ENCODE results near the gene ME3. TPM values are rescaled to one million over a fixed set of nuclear protein-coding genes. Genes with fewer than 3 reads are reported as not detected.

ME3 gene
- total RNA-seq, 6 experiments from 2014 or later: 1.9 to 8.5 (median 4.6) TPM

DNA sequence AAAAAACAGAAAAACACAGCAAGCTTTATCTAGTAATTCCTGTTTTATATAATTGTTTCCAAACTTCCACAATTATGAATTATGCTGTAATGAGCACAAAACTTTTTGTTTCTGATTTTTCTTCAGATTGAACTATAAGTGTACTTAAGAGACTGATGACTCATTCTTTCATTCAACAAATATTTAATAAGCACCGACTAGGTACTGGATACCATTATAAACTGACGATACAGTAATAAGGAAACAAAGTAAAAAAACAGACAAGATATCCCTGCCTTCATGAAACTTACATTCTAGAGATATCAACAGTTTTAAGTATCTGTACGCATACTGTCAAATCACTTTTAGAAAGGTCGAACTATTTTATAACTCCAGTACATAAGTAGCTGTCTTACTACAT is 78.6 kb downstream of the ME3 start:
- Histone ChIP-seq H3K4me1 (no peaks in the 10 kb centered on the region), H3K36me3 (no peaks in the 10 kb centered on the region), H3K27ac (no peak overlapping the region), H3K4me3 (no peak overlapping the region), H3K27me3 (no peaks in the 10 kb centered on the region), H3K9me3 (no peaks in the 10 kb centered on the region)
- no peak for DNase-seq
- WGBS (ENCODE audit: insufficient coverage, low coverage, low lambda C conversion rate, missing lambda C conversion rate): 58% methylated on average over 2 of the region's 4 CpGs
- TF ChIP-seq, protein P1, sequence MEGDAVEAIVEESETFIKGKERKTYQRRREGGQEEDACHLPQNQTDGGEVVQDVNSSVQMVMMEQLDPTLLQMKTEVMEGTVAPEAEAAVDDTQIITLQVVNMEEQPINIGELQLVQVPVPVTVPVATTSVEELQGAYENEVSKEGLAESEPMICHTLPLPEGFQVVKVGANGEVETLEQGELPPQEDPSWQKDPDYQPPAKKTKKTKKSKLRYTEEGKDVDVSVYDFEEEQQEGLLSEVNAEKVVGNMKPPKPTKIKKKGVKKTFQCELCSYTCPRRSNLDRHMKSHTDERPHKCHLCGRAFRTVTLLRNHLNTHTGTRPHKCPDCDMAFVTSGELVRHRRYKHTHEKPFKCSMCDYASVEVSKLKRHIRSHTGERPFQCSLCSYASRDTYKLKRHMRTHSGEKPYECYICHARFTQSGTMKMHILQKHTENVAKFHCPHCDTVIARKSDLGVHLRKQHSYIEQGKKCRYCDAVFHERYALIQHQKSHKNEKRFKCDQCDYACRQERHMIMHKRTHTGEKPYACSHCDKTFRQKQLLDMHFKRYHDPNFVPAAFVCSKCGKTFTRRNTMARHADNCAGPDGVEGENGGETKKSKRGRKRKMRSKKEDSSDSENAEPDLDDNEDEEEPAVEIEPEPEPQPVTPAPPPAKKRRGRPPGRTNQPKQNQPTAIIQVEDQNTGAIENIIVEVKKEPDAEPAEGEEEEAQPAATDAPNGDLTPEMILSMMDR (IDR thresholded peaks at IDR 0.05): no peak
- TF ChIP-seq POLR2A (IDR thresholded peaks at IDR 0.05): no peak
- ATAC-seq: no peak
- intact Hi-C loops (cut with DNase I): no loop called here

DNA sequence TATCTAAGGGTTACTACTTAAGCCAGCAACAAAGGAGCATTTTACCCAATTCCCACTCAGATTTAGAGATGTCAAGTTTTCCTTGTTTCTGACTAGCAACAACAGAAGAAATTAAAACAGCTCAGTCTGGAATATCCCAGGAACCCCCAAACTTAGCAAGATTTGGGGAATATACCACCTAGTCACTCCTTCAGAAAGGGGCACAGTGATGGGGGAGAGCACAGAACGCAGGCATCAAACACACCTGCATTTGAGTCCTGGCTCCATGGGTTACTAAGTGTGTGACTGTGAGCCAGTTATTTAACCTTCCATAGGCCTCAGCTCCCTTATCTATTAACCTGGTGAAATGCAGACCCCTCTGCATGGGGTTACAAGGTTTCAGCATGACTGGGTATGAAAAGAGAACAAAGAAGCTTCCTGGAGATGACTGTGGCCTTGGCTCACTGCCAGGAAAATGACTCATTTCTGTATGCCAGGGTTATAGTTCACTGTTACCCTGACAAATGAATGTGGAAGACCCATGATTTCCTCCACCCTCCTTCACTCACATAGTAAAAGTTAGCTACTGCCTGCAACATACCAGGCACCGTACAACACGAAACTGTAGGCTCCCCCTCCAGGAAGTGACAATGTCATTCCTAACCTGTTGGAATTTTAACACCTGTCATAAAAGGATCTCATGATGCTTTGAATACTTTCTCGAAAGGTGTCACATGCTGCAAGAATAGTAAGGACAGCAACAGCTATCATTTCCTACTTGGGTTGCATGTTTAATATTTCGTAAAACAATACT is 79.6 kb downstream of the ME3 start:
- H3K27me3 ChIP-seq: no peaks in the 10 kb centered on the region
- H3K9me3 ChIP-seq: no peaks in the 10 kb centered on the region
- TF ChIP-seq, protein P1 (IDR thresholded peaks at IDR 0.05): no peak
- TF ChIP-seq POLR2A (IDR thresholded peaks at IDR 0.05): peak; percentile 21
- H3K27ac ChIP-seq: no peak overlapping the region
- intact Hi-C loops (cut with DNase I): no loop called here
- peak; percentile 58 to 89 (median 70) for ATAC-seq
- no peaks in the 10 kb centered on the region for H3K36me3 ChIP-seq
- WGBS (ENCODE audit: insufficient coverage, low coverage, low lambda C conversion rate, missing lambda C conversion rate): 52% methylated on average over 5 of the region's 5 CpGs
- no peak overlapping the region for H3K4me3 ChIP-seq
- DNase-seq: peak in 1 of 3 donors; percentile 69
- H3K4me1 ChIP-seq: no peaks in the 10 kb centered on the region

DNA sequence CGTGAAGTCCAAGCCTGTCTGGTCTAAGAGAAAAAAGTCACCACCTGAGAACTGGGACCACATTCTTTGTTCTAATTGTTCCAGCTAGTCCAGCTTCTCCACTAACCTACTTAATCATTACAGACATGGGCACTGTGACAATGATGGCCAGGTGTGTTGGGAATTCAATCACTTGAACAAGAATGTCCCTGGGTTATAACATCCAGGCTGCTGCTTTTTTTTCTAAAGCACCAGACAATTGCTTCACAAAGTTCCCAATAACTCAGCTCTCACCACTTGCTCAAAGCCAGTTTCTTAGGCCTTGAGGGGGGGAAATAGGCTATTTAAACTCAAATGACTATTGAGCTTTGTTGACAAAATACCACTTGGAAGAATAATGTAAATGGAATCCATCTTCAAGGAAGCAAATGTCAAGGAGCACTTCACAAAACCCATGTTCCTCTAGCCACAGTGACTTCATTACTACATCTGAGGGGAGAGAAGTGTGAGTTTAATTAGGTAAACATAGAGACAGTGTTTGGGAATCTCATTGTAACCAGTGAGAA is 80.3 kb downstream of the ME3 start:
- intact Hi-C loops (cut with DNase I): no loop called here
- TF ChIP-seq POLR2A (IDR thresholded peaks at IDR 0.05): no peak
- TF ChIP-seq, protein P1 (IDR thresholded peaks at IDR 0.05): no peak
- no peak overlapping the region for H3K4me3 ChIP-seq
- H3K36me3 ChIP-seq: no peaks in the 10 kb centered on the region
- DNase-seq: no peak
- WGBS (ENCODE audit: insufficient coverage, low coverage, low lambda C conversion rate, missing lambda C conversion rate): 36% methylated on average over 1 of the region's 1 CpG
- H3K27me3 ChIP-seq: no peaks in the 10 kb centered on the region
- H3K4me1 ChIP-seq: no peaks in the 10 kb centered on the region
- ATAC-seq: no peak
- no peak overlapping the region for H3K27ac ChIP-seq
- no peaks in the 10 kb centered on the region for H3K9me3 ChIP-seq

DNA sequence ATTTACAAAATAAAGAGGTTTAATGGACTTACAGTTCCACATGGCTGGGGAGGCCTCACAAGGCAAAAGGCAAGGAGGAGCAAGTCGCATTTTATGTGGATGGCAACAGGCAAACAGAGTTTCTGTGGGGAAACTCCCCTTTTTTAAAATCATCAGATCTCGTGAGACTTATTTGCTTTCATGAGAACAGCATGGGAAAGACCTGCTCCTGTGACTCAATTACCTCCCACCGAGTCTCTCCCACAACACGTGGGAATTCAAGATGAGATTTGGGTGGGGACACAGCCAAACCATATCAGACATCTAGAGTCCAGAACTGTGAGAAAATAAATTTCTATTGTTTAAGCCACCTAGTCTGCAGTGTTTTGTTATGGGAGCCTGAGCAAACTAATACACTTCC is 80.8 kb downstream of the ME3 start:
- H3K4me1 ChIP-seq: no peaks in the 10 kb centered on the region
- H3K27me3 ChIP-seq: no peaks in the 10 kb centered on the region
- no peak overlapping the region for H3K4me3 ChIP-seq
- TF ChIP-seq, protein P1 (IDR thresholded peaks at IDR 0.05): no peak
- no peaks in the 10 kb centered on the region for H3K36me3 ChIP-seq
- no peak for DNase-seq
- H3K27ac ChIP-seq: no peak overlapping the region
- no peaks in the 10 kb centered on the region for H3K9me3 ChIP-seq
- no peak for ATAC-seq
- intact Hi-C loops (cut with DNase I): no loop called here
- WGBS (ENCODE audit: insufficient coverage, low coverage, low lambda C conversion rate, missing lambda C conversion rate): 88% methylated on average over 4 of the region's 4 CpGs

Measured in right lobe of liver (tissue), 6 donors.